Mononuclear cell (primary cell): Measurements from ENCODE around the gene ZNF724. TPM values are rescaled to one million over a fixed set of nuclear protein-coding genes. Genes with fewer than 3 reads are reported as not detected.
"Not testable (repeated sequence)": the region's sequence is repeated elsewhere in the genome, so short reads cannot be mapped to it uniquely, and the experiment has no call there.

Source experiments
- H3K27me3 ChIP-seq: 2 replicates; pipeline ENCODE4 v1.6.0; 2011; ENCODE audit warnings: low read length, control low read depth; ENCODE audit not compliant: insufficient read depth
- H3K4me1 ChIP-seq: 2 replicates; pipeline ENCODE4 v1.5.1; 2011; ENCODE audit warnings: mild to moderate bottlenecking, low read length, control low read depth; ENCODE audit not compliant: insufficient read depth
- H3K4me3 ChIP-seq: 2 replicates; pipeline ENCODE4 v1.5.1; 2011; ENCODE audit warnings: mild to moderate bottlenecking, low read length, moderate library complexity
- H3K9me3 ChIP-seq: 2 replicates; pipeline ENCODE4 v1.5.1; 2011; ENCODE audit warnings: low read depth, mild to moderate bottlenecking, control low read depth, low read length
- total RNA-seq: library from RNA; depleted of rRNA; stranded (reverse); fragments of >200 nt; gene quantifications from one replicate; pipeline ENCODE4 v1.2.3, GENCODE V29; 2012

Gene ZNF724
- total RNA-seq, 1 donor, result 4.7 TPM

GRCh38 chr19:23261496-23262020 is 11.4 kb upstream of the ZNF724 start:
- Histone ChIP-seq H3K9me3 (no peaks in the 10 kb centered on the region), H3K4me1 (no peaks in the 10 kb centered on the region), H3K4me3 (no peak overlapping the region), H3K27me3 (no peaks in the 10 kb centered on the region)

- Histone ChIP-seq H3K4me1 (no peaks in the 10 kb centered on the region), H3K4me3 (no peak overlapping the region), H3K27me3 (no peaks in the 10 kb centered on the region), H3K9me3 (no peaks in the 10 kb centered on the region)
Observed at GRCh38 chr19:23260956-23261355, 10.8 kb upstream of the ZNF724 start.

GRCh38 chr19:23259961-23260360 is 9.8 kb upstream of the ZNF724 start:
- H3K27me3 ChIP-seq, result no peaks in the 10 kb centered on the region
- H3K4me3 ChIP-seq, result no peak overlapping the region
- no peaks in the 10 kb centered on the region for H3K9me3 ChIP-seq
- H3K4me1 ChIP-seq, result no peaks in the 10 kb centered on the region

- Histone ChIP-seq H3K4me1 (peaks cover 5% of the 10 kb centered on the region), H3K27me3 (no peaks in the 10 kb centered on the region), H3K9me3 (no peaks in the 10 kb centered on the region), H3K4me3 (no peak overlapping the region)
Observed at GRCh38 chr19:23255700-23256099, 5.5 kb upstream of the ZNF724 start.

GRCh38 chr19:23254141-23254910 is 4.1 kb upstream of the ZNF724 start:
- peaks cover 10% of the 10 kb centered on the region for H3K4me1 ChIP-seq
- no peak overlapping the region for H3K4me3 ChIP-seq
- H3K27me3 ChIP-seq, result no peaks in the 10 kb centered on the region
- H3K9me3 ChIP-seq, result no peaks in the 10 kb centered on the region

- not testable (repeated sequence) for H3K27me3 ChIP-seq, H3K4me3 ChIP-seq, H3K9me3 ChIP-seq
- H3K4me1 ChIP-seq, result peaks cover 14% of the 10 kb centered on the region
Observed at GRCh38 chr19:23253256-23253655, 3.1 kb upstream of the ZNF724 start.

GRCh38 chr19:23241419-23241818 is 8.8 kb downstream of the ZNF724 start:
- no peaks in the 10 kb centered on the region for H3K4me1 ChIP-seq
- H3K27me3 ChIP-seq, result no peaks in the 10 kb centered on the region
- H3K9me3 ChIP-seq, result peaks cover 44% of the 10 kb centered on the region
- H3K4me3 ChIP-seq, result no peak overlapping the region

GRCh38 chr19:23222998-23223652 is 27.1 kb downstream of the ZNF724 start:
- Histone ChIP-seq H3K27me3 (no peaks in the 10 kb centered on the region), H3K9me3 (peaks cover 82% of the 10 kb centered on the region), H3K4me1 (no peaks in the 10 kb centered on the region), H3K4me3 (no peak overlapping the region)

- no peaks in the 10 kb centered on the region for H3K27me3 ChIP-seq
- H3K9me3 ChIP-seq, result peaks cover 5% of the 10 kb centered on the region
Observed at GRCh38 chr19:23203841-23204344, 46.3 kb downstream of the ZNF724 start.

GRCh38 chr19:23190341-23190740 is 59.9 kb downstream of the ZNF724 start:
- H3K9me3 ChIP-seq, result no peaks in the 10 kb centered on the region
- H3K4me1 ChIP-seq, result no peaks in the 10 kb centered on the region
- H3K4me3 ChIP-seq, result no peak overlapping the region
- H3K27me3 ChIP-seq, result no peaks in the 10 kb centered on the region

More at GRCh38 chr19:23203841-23204344, 46.3 kb downstream of the ZNF724 start:
- H3K4me1 ChIP-seq, result no peaks in the 10 kb centered on the region
- H3K4me3 ChIP-seq, result no peak overlapping the region

GRCh38 chr19:23183251-23183650 is 66.9 kb downstream of the ZNF724 start:
- Histone ChIP-seq H3K9me3 (no peaks in the 10 kb centered on the region), H3K4me3 (no peak overlapping the region), H3K4me1 (no peaks in the 10 kb centered on the region), H3K27me3 (no peaks in the 10 kb centered on the region)

Other genes with a start within 250 kb of the ZNF724 start
- gene ZNF728, start 247.2 kb downstream of the ZNF724 start, total RNA-seq, result not detected
- gene ZNF730, start 133.4 kb downstream of the ZNF724 start, total RNA-seq, result 0.21 TPM
- gene ZNF91, start 145.1 kb upstream of the ZNF724 start, total RNA-seq, result 83.2 TPM